ENCODE measurements around the gene MAP4K4.

Gene MAP4K4

GRCh38 chr2:101816598-101816997 is 119.1 kb downstream of the MAP4K4 start:
- no peak for TF ChIP-seq CTCF (IDR thresholded peaks at IDR 0.05; ENCODE audit: low read depth, low read length)
- no peak for DNase-seq (ENCODE audit: extremely low read depth, low read depth)

GRCh38 chr2:101817481-101817880 is 120.0 kb downstream of the MAP4K4 start:
- no peak for DNase-seq (ENCODE audit: extremely low read depth, low read depth)
- no peak for TF ChIP-seq CTCF (IDR thresholded peaks at IDR 0.05; ENCODE audit: low read depth, low read length)

DNA sequence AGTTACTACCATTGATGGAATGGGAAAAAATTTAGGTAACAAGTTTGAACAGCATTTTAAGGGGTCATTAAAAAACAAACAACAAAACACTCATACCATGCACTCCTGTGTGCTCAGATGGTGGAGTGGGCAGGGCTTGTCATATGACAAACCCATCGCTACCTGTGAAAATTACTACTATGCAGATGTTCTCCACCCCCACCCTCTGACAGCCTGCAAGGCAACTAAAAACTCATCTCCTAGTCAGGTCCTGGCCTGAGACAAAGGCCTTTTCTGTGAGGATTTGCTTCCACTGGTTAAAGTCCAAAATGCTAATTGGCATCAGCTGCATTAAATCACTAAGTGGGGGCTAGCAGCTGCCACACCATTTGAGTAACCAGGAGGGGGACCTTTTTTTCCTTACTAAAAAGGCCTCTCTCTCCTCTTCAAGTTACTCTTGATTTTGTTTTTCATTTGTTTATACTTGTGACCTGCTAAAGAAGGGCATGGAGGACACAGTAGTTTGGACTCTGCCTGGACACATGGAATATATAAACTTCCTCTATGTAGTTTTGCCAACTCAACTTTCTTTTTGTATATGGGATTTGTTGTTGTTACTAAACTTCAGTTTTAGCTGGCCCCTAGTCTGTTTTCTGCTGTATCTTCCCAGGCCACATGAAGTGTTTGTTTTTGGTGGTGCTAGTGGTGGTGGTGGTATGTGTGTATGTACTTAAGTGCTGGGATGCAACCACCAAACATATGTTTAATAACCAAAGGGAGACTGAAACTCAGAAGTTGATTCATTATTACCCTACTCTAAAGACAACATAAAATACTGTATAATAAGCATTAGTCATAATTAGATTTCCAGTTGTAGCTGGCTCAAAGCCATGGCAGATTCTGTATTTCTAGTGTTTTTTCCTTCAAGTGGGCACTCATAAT is 121.3 kb downstream of the MAP4K4 start:
- TF ChIP-seq CTCF (IDR thresholded peaks at IDR 0.05; ENCODE audit: low read depth, low read length): no peak
- no peak for DNase-seq (ENCODE audit: extremely low read depth, low read depth)

DNA sequence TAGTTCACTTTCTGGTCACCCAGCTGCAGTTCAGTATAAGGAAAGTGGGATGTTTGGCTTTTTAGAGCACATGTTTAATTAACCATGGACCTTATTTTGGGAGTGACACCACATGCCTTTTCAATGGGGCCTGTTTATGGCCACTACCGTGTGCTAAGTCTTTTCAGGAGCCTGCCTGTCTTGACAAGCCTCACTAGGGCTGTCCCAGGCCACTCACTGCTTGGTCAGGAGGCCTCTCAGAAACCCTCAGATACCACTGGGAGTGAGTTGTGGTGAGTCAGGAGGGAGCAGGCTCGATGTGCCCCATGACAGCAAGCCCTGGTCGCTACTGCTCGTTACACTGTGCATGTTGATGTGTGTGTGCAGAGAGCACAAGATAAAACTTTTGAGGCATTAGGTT is 123.0 kb downstream of the MAP4K4 start:
- no peak for DNase-seq (ENCODE audit: extremely low read depth, low read depth)
- TF ChIP-seq CTCF (IDR thresholded peaks at IDR 0.05; ENCODE audit: low read depth, low read length): no peak

- TF ChIP-seq CTCF (IDR thresholded peaks at IDR 0.05; ENCODE audit: low read depth, low read length): no peak
- DNase-seq (ENCODE audit: extremely low read depth, low read depth): no peak
Observed at GRCh38 chr2:101821059-101821805, 123.7 kb downstream of the MAP4K4 start.

DNA sequence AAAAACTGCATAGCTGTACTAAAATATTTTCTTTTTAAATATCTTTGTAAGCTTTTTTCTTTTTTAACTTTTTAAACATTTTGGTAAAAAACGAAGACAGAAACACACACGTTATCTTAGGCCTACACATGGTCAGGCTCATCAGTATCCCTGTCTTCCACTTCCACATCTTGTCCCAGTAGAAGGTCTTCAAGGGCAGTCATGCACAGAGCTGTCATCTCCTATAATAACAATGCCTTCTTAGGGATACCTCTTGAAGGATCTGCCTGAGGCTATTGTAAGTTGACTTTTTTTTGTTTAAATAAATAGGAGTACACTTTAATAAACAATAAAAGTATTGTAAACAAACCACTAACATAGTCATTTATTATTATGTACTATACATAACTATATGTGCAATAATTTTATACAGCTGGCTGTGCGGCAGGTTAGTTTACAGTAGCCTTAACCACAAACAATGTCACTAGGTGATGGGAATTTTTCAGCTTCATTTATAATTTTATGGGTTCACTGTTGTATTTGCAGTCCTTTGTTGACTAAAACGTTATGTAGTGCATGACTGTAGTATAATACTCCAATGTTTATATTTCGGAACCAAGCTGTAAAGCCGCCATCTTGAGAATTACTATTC is 124.4 kb downstream of the MAP4K4 start:
- TF ChIP-seq CTCF (IDR thresholded peaks at IDR 0.05; ENCODE audit: low read depth, low read length): no peak
- no peak for DNase-seq (ENCODE audit: extremely low read depth, low read depth)

Data from AG09319 (cell line).